ENCODE data around the gene ZBTB16.
A peak's percentile ranks its signal among the peaks of the same experiment; 100 is the strongest.

Gene ZBTB16

GRCh38 chr11:114196997-114197703 is 137.6 kb downstream of the ZBTB16 start:
- Histone ChIP-seq H3K4me3 (ENCODE audit: severe bottlenecking) (no peak overlapping the region), H3K36me3 (ENCODE audit: low read depth) (no peaks in the 10 kb centered on the region), H3K27me3 (ENCODE audit: insufficient read depth, poor library complexity, severe bottlenecking) (no peaks in the 10 kb centered on the region), H3K4me1 (ENCODE audit: insufficient read depth, poor library complexity, severe bottlenecking) (peaks cover 45% of the 10 kb centered on the region), H3K27ac (ENCODE audit: poor library complexity, severe bottlenecking) (peak overlapping the region; percentile 70), H3K9me3 (ENCODE audit: severe bottlenecking) (no peaks in the 10 kb centered on the region)
- TF ChIP-seq CTCF (IDR thresholded peaks at IDR 0.05; ENCODE audit: poor library complexity, severe bottlenecking), result no peak
- ATAC-seq (ENCODE audit: low read depth) (no peak), DNase-seq (ENCODE audit: low spot score) (no peak)

- Histone ChIP-seq H3K4me3 (ENCODE audit: severe bottlenecking) (no peak overlapping the region), H3K27ac (ENCODE audit: poor library complexity, severe bottlenecking) (peak overlapping the region; percentile 70), H3K9me3 (ENCODE audit: severe bottlenecking) (no peaks in the 10 kb centered on the region), H3K36me3 (ENCODE audit: low read depth) (no peaks in the 10 kb centered on the region), H3K4me1 (ENCODE audit: insufficient read depth, poor library complexity, severe bottlenecking) (peaks cover 45% of the 10 kb centered on the region), H3K27me3 (ENCODE audit: insufficient read depth, poor library complexity, severe bottlenecking) (no peaks in the 10 kb centered on the region)
- no peak for TF ChIP-seq CTCF (IDR thresholded peaks at IDR 0.05; ENCODE audit: poor library complexity, severe bottlenecking)
- ATAC-seq (ENCODE audit: low read depth), result peak; percentile 80
- DNase-seq (ENCODE audit: low spot score), result no peak
These were observed 138.4 kb downstream of the ZBTB16 start for GRCh38 chr11:114197799-114198500.

GRCh38 chr11:114199051-114199450 is 139.5 kb downstream of the ZBTB16 start:
- Histone ChIP-seq H3K4me3 (ENCODE audit: severe bottlenecking) (no peak overlapping the region), H3K27ac (ENCODE audit: poor library complexity, severe bottlenecking) (peak overlapping the region; percentile 70), H3K27me3 (ENCODE audit: insufficient read depth, poor library complexity, severe bottlenecking) (no peaks in the 10 kb centered on the region), H3K9me3 (ENCODE audit: severe bottlenecking) (no peaks in the 10 kb centered on the region), H3K36me3 (ENCODE audit: low read depth) (no peaks in the 10 kb centered on the region), H3K4me1 (ENCODE audit: insufficient read depth, poor library complexity, severe bottlenecking) (peaks cover 42% of the 10 kb centered on the region)
- ATAC-seq (ENCODE audit: low read depth), result no peak
- DNase-seq (ENCODE audit: low spot score), result no peak
- TF ChIP-seq CTCF (IDR thresholded peaks at IDR 0.05; ENCODE audit: poor library complexity, severe bottlenecking), result no peak

- H3K27ac ChIP-seq (ENCODE audit: poor library complexity, severe bottlenecking), result no peak overlapping the region
- H3K27me3 ChIP-seq (ENCODE audit: insufficient read depth, poor library complexity, severe bottlenecking), result no peaks in the 10 kb centered on the region
- peaks cover 32% of the 10 kb centered on the region for H3K4me1 ChIP-seq (ENCODE audit: insufficient read depth, poor library complexity, severe bottlenecking)
- H3K9me3 ChIP-seq (ENCODE audit: severe bottlenecking), result no peaks in the 10 kb centered on the region
- no peak overlapping the region for H3K4me3 ChIP-seq (ENCODE audit: severe bottlenecking)
- H3K36me3 ChIP-seq (ENCODE audit: low read depth), result no peaks in the 10 kb centered on the region
- DNase-seq (ENCODE audit: low spot score) (no peak), ATAC-seq (ENCODE audit: low read depth) (no peak)
- no peak for TF ChIP-seq CTCF (IDR thresholded peaks at IDR 0.05; ENCODE audit: poor library complexity, severe bottlenecking)
These were observed 141.0 kb downstream of the ZBTB16 start for GRCh38 chr11:114200351-114201133.
